ENCODE data around the gene ESR1.

Gene ESR1

DNA sequence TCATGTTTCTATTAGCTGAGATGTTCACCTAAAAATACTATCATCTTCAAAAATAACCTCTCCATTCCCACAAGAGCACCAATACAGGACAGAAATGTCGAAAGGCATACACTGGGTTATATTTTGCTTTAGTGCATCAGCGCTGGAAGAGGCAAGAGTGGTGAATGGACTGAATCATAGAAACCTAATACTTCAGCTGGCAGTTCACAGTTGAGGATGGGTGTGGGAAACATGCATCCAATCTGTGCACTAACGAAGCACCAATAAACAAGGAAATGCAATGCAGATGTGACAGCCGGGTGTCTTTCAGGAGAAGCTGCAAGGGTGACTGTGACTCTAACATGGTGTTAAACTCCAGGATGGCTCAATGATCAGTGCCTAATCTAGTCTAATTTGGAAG, 365.8 kb downstream of the ESR1 start:
- TF ChIP-seq SUZ12 (IDR thresholded peaks at IDR 0.05; ENCODE audit: extremely low read depth, insufficient read depth, insufficient read length) (no peak), YY1 (IDR thresholded peaks at IDR 0.05; ENCODE audit: insufficient read depth, insufficient read length) (no peak), ZNF274 (IDR thresholded peaks at IDR 0.05; ENCODE audit: low read depth, low read length) (no peak)
- H3K9ac ChIP-seq (ENCODE audit: insufficient read length, low read depth), result no peak overlapping the region
- no peaks in the 10 kb centered on the region for H3K36me3 ChIP-seq (ENCODE audit: insufficient read depth, insufficient read length, low read length)
- H3K27me3 ChIP-seq (ENCODE audit: insufficient read depth, insufficient read length), result no peaks in the 10 kb centered on the region
- peaks cover 4% of the 10 kb centered on the region; the same call in 1 of the 2 replicates for H3K9me3 ChIP-seq (ENCODE audit: insufficient read depth, low read length)
- no peaks in the 10 kb centered on the region for H3K4me1 ChIP-seq (ENCODE audit: insufficient read depth, insufficient read length)
- H3K4me3 ChIP-seq (ENCODE audit: insufficient read length, low read depth), result no peak overlapping the region
- DNase-seq (ENCODE audit: low read depth, low spot score), result no peak

- Histone ChIP-seq H3K4me3 (ENCODE audit: insufficient read length, low read depth) (no peak overlapping the region), H3K9ac (ENCODE audit: insufficient read length, low read depth) (no peak overlapping the region), H3K4me1 (ENCODE audit: insufficient read depth, insufficient read length) (no peaks in the 10 kb centered on the region), H3K27me3 (ENCODE audit: insufficient read depth, insufficient read length) (no peaks in the 10 kb centered on the region), H3K36me3 (ENCODE audit: insufficient read depth, insufficient read length, low read length) (no peaks in the 10 kb centered on the region), H3K9me3 (ENCODE audit: insufficient read depth, low read length) (peaks cover 4% of the 10 kb centered on the region; the same call in 1 of the 2 replicates)
- no peak for TF ChIP-seq SUZ12 (IDR thresholded peaks at IDR 0.05; ENCODE audit: extremely low read depth, insufficient read depth, insufficient read length)
- TF ChIP-seq ZNF274 (IDR thresholded peaks at IDR 0.05; ENCODE audit: low read depth, low read length), result no peak
- TF ChIP-seq YY1 (IDR thresholded peaks at IDR 0.05; ENCODE audit: insufficient read depth, insufficient read length), result no peak
- DNase-seq (ENCODE audit: low read depth, low spot score), result no peak
These were observed 366.5 kb downstream of the ESR1 start for GRCh38 chr6:152173957-152174356.

DNA sequence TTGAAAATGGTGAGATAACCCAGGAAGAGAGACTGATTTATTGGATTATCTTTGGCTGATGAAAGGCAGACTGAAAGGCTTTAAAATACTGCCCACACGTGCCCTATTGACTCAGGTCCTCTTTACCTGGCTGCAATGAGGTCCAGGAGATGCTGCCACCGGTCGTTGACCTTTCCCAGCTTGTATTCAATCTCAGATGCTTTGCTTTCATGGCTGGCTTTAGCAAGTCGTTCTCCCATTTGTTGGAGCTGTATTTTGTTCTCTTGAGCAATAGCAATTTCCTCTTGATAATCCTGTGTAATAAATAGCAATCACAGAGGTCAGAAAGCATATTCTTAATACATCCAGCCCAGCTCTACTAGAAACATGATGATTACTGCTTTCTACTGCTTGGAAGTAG, 368.8 kb downstream of the ESR1 start:
- Histone ChIP-seq H3K27me3 (ENCODE audit: insufficient read depth, insufficient read length) (no peaks in the 10 kb centered on the region), H3K4me1 (ENCODE audit: insufficient read depth, insufficient read length) (no peaks in the 10 kb centered on the region), H3K4me3 (ENCODE audit: insufficient read length, low read depth) (no peak overlapping the region), H3K36me3 (ENCODE audit: insufficient read depth, insufficient read length, low read length) (no peaks in the 10 kb centered on the region), H3K9ac (ENCODE audit: insufficient read length, low read depth) (no peak overlapping the region), H3K9me3 (ENCODE audit: insufficient read depth, low read length) (no peaks in the 10 kb centered on the region)
- DNase-seq (ENCODE audit: low read depth, low spot score), result no peak
- TF ChIP-seq SUZ12 (IDR thresholded peaks at IDR 0.05; ENCODE audit: extremely low read depth, insufficient read depth, insufficient read length) (no peak), ZNF274 (IDR thresholded peaks at IDR 0.05; ENCODE audit: low read depth, low read length) (no peak), YY1 (IDR thresholded peaks at IDR 0.05; ENCODE audit: insufficient read depth, insufficient read length) (no peak)
